Smooth muscle cell (in vitro differentiated cells): Measurements from ENCODE around the gene SMG9. TPM values are rescaled to one million over a fixed set of nuclear protein-coding genes. Genes with fewer than 3 reads are reported as not detected.

ENCODE experiments used
- DNase-seq: peaks from one replicate; lab custom pipeline; 2025; ENCODE audit not compliant: unreplicated experiment; lab: John Stamatoyannopoulos, UW
- H2AFZ ChIP-seq: fragments of 200-600 bp; sonication (generic); 2 replicates; pipeline ENCODE4 v1.6.0; 2016; ENCODE audit warnings: antibody characterized with exemption, low read depth, mild to moderate bottlenecking
- H3F3A ChIP-seq: fragments of 200-600 bp; sonication (generic); 2 replicates; pipeline ENCODE4 v1.6.0; 2017; ENCODE audit warnings: antibody characterized with exemption, low read depth
- H3K27ac ChIP-seq: fragments of 200-600 bp; sonication (generic); 2 replicates; pipeline ENCODE4 v1.5.1; 2016; ENCODE audit warnings: low read depth, mild to moderate bottlenecking
- H3K27me3 ChIP-seq: fragments of 200-600 bp; sonication (generic); 2 replicates; pipeline ENCODE4 v1.6.1; 2016; ENCODE audit warnings: low read depth, mild to moderate bottlenecking
- H3K36me3 ChIP-seq: fragments of 200-600 bp; sonication (generic); 2 replicates; pipeline ENCODE4 v1.5.1; 2016; ENCODE audit warnings: low read depth
- H3K4me1 ChIP-seq: fragments of 200-600 bp; sonication (generic); 2 replicates; pipeline ENCODE4 v1.5.1; 2016; ENCODE audit warnings: low read depth
- H3K4me2 ChIP-seq: fragments of 200-600 bp; sonication (generic); 2 replicates; pipeline ENCODE4 v1.6.0; 2016; ENCODE audit warnings: mild to moderate bottlenecking
- H3K4me3 ChIP-seq: fragments of 200-600 bp; sonication (generic); 2 replicates; pipeline ENCODE4 v1.5.1; 2016; ENCODE audit warnings: mild to moderate bottlenecking
- H3K79me2 ChIP-seq: fragments of 200-600 bp; sonication (generic); 2 replicates; pipeline ENCODE4 v1.6.0; 2016; ENCODE audit warnings: low read depth, mild to moderate bottlenecking
- H3K9ac ChIP-seq: fragments of 200-600 bp; sonication (generic); 2 replicates; pipeline ENCODE4 v1.6.0; 2016; ENCODE audit warnings: low read depth
- H3K9me3 ChIP-seq: fragments of 200-600 bp; sonication (generic); replicated peaks from 2 replicates; pipeline ENCODE4 v1.5.1; 2016; ENCODE audit warnings: low read depth
- H4K20me1 ChIP-seq: fragments of 200-600 bp; sonication (generic); 2 replicates; pipeline ENCODE4 v1.6.0; 2016; ENCODE audit warnings: low read depth
- CTCF ChIP-seq: fragments of 200-600 bp; sonication (generic); IDR thresholded peaks from 2 replicates; pipeline ENCODE4 v1.5.1; 2017; ENCODE audit warnings: borderline replicate concordance, mild to moderate bottlenecking, antibody characterized with exemption; ENCODE audit not compliant: insufficient read depth, poor library complexity, severe bottlenecking
- WGBS: methylation state at CpG from one replicate; pipeline ENCODE4 v1.1.7; 2016; ENCODE audit warnings: low lambda C conversion rate; 5-methylcytosine and 5-hydroxymethylcytosine counted together
- polyA plus RNA-seq: library from polyadenylated mRNA; unstranded; fragments of >200 nt; fragmentation: Nextera tagmentation; extraction: Ambion mirVana; gene quantifications from 2 replicates; pipeline ENCODE4 v1.2.1, GENCODE V29; 2016
- total RNA-seq: library from RNA; depleted of rRNA; stranded (reverse); fragments of >200 nt; gene quantifications from 2 replicates; pipeline ENCODE4 v1.2.3, GENCODE V29; 2014

SMG9 gene
- total and polyA plus RNA-seq, 2 experiments from 2014 or later = 13.2 to 39.2 TPM

- Histone ChIP-seq H3K9me3 (no peaks in the 10 kb centered on the region), H4K20me1 (no peaks in the 10 kb centered on the region), H3K36me3 (no peaks in the 10 kb centered on the region), H3K4me3 (no peak overlapping the region), H3K9ac (no peak overlapping the region), H2AFZ (no peak overlapping the region), H3K4me2 (no peak overlapping the region), H3K27me3 (no peaks in the 10 kb centered on the region), H3F3A (no peaks in the 10 kb centered on the region), H3K79me2 (no peaks in the 10 kb centered on the region), H3K4me1 (no peaks in the 10 kb centered on the region), H3K27ac (no peak overlapping the region)
- no peak for TF ChIP-seq CTCF
- no peak for DNase-seq
- WGBS = 76% methylated on average over 12 of the region's 12 CpGs
Observed at GRCh38 chr19:43711751-43712355, 42.9 kb downstream of the SMG9 start.

- H3K4me3 ChIP-seq = no peak overlapping the region
- no peaks in the 10 kb centered on the region for H3K36me3 ChIP-seq
- H3K9ac ChIP-seq = no peak overlapping the region
- WGBS = 67% methylated on average over 2 of the region's 2 CpGs
- no peaks in the 10 kb centered on the region for H3K9me3 ChIP-seq
- no peaks in the 10 kb centered on the region for H3K27me3 ChIP-seq
- H2AFZ ChIP-seq = no peak overlapping the region
- no peak for DNase-seq
- H3K27ac ChIP-seq = no peak overlapping the region
- no peaks in the 10 kb centered on the region for H3K4me1 ChIP-seq
- H3F3A ChIP-seq = no peaks in the 10 kb centered on the region
- H4K20me1 ChIP-seq = no peaks in the 10 kb centered on the region
- no peak for TF ChIP-seq CTCF
- no peaks in the 10 kb centered on the region for H3K79me2 ChIP-seq
- H3K4me2 ChIP-seq = no peak overlapping the region
Observed at GRCh38 chr19:43708716-43709115, 46.0 kb downstream of the SMG9 start.

DNA sequence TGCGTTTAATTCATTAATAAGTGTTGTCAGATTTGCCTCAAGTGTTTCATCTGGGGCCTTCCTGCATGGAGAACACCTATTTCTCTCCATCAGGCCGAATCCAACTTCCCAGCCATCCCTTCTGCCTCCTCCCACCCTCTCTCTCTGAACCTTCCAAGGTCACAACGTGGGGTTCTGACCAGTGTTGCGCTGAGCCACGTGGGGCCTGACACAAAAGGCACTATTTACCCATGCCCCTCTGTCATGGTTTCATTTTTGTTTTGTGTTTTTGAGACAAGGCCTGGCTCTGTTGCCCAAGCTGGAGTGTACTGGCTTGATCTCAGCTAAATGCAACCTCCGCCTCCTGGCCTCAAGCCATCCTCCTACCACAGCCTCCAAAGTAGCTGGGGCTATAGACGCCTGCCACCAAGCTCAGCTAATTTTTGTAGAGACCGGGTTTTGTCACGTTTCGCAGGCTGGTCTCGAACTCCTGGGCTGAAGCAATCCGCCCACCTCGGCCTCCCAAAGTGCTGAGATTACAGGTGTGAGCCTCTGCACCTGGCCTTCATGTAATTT, 47.5 kb downstream of the SMG9 start:
- DNase-seq = no peak
- TF ChIP-seq CTCF = no peak
- Histone ChIP-seq H3K27ac (no peak overlapping the region), H3K27me3 (no peaks in the 10 kb centered on the region), H3K4me3 (no peak overlapping the region), H3K9me3 (no peaks in the 10 kb centered on the region), H3K4me2 (no peak overlapping the region), H3K4me1 (no peaks in the 10 kb centered on the region), H3F3A (no peaks in the 10 kb centered on the region), H2AFZ (no peak overlapping the region), H3K36me3 (no peaks in the 10 kb centered on the region), H3K9ac (no peak overlapping the region), H4K20me1 (no peaks in the 10 kb centered on the region), H3K79me2 (no peaks in the 10 kb centered on the region)
- WGBS = 80% methylated on average over 13 of the region's 13 CpGs

DNA sequence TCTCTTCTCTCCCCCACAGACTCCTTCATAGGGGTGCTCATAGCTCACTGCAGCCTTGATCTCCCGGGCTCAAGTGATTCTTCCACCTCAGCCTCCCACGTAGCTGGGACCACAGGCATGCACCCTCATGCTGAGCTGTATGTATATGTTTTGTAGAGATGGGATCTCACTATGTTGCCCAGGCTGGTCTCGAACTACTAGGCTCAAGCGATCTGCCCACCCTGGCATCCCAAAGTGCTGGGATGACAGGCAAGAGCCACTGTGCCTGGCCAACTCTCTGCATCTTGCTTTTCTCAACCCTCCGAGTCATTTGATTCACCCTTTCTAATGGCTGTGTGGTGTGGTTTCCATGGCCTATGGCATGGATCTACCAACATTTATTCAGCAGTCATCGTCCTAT, 49.0 kb downstream of the SMG9 start:
- H4K20me1 ChIP-seq = no peaks in the 10 kb centered on the region
- H3K4me3 ChIP-seq = no peak overlapping the region
- no peak overlapping the region for H2AFZ ChIP-seq
- no peak for DNase-seq
- no peak overlapping the region for H3K4me2 ChIP-seq
- H3K27ac ChIP-seq = no peak overlapping the region
- no peaks in the 10 kb centered on the region for H3F3A ChIP-seq
- no peaks in the 10 kb centered on the region for H3K9me3 ChIP-seq
- H3K27me3 ChIP-seq = no peaks in the 10 kb centered on the region
- no peak overlapping the region for H3K9ac ChIP-seq
- H3K4me1 ChIP-seq = no peaks in the 10 kb centered on the region
- no peaks in the 10 kb centered on the region for H3K36me3 ChIP-seq
- no peaks in the 10 kb centered on the region for H3K79me2 ChIP-seq
- 73% methylated on average over 6 of the region's 6 CpGs for WGBS
- TF ChIP-seq CTCF = no peak
